A549 (cell line): ENCODE results near the gene STRBP.

ENCODE experiments used
- CEBPB ChIP-seq, 2 experiments: fragments of >200 bp in 1 of 2; sonication (Bioruptor Twin) in 1 of 2; formaldehyde crosslinking in 1 of 2; IDR thresholded peaks; 2 replicates each; pipeline ENCODE4 v1.6.1; 2012 to 2016
- CTCF ChIP-seq: fragments of >200 bp; sonication (Bioruptor Twin); formaldehyde crosslinking; IDR thresholded peaks from 3 replicates; pipeline ENCODE4 v1.5.1; 2016
- FOXS1 ChIP-seq: fragments of 250-450 bp; sonication (Bioruptor Pico); IDR thresholded peaks from 2 replicates; pipeline ENCODE4 v1.5.0; 2020; ENCODE audit warnings: mild to moderate bottlenecking, moderate library complexity
- JUN ChIP-seq, 2 experiments: fragments of >200 bp; sonication (Bioruptor Twin); formaldehyde crosslinking; IDR thresholded peaks; 2 replicates in 1 of 2; 3 replicates in 1 of 2; pipeline ENCODE4 v1.6.1; 2016 to 2017
- POLR2A ChIP-seq: IDR thresholded peaks from 2 replicates; pipeline ENCODE4 v1.6.1; 2012; ENCODE audit warnings: mild to moderate bottlenecking, low read length
- RAD21 ChIP-seq, 2 experiments: fragments of >200 bp in 1 of 2; sonication (Bioruptor Twin) in 1 of 2; formaldehyde crosslinking in 1 of 2; IDR thresholded peaks in 1 of 2; conservative IDR thresholded peaks in 1 of 2; 2 replicates in 1 of 2; 3 replicates in 1 of 2; pipeline ENCODE4 v1.6.1; 2012 to 2018; ENCODE audit warnings: inconsistent platforms in 1 of 2
- RCOR1 ChIP-seq: fragments of 150-350 bp; IDR thresholded peaks from 2 replicates; pipeline ENCODE4 v1.6.1; 2014; ENCODE audit warnings: antibody characterized with exemption, low read length, low read depth
- REST ChIP-seq: fragments of 200-600 bp; sonication (generic); IDR thresholded peaks from 2 replicates; pipeline ENCODE4 v1.6.1; 2016; ENCODE audit warnings: antibody characterized with exemption, mild to moderate bottlenecking, moderate library complexity
- ZC3H11A ChIP-seq: fragments of 450-650 bp; IDR thresholded peaks from 2 replicates; pipeline ENCODE4 v1.6.1; 2014; ENCODE audit warnings: antibody characterized with exemption, mild to moderate bottlenecking
- ZSCAN20 ChIP-seq: fragments of 250-450 bp; sonication (Bioruptor Pico); IDR thresholded peaks from 2 replicates; pipeline ENCODE4 v1.8.0; 2022; ENCODE audit warnings: mild to moderate bottlenecking, moderate library complexity

- TF ChIP-seq CTCF, result no peak
- TF ChIP-seq CEBPB (IDR thresholded peaks at IDR 0.05), result no peak
- no peak for TF ChIP-seq REST
- TF ChIP-seq RAD21 (conservative IDR thresholded peaks at IDR 0.05 in 1 of 2, IDR thresholded peaks at IDR 0.05 in 1 of 2), result no peak
- no peak for TF ChIP-seq JUN (IDR thresholded peaks at IDR 0.05)
- no peak for TF ChIP-seq POLR2A
- no peak for TF ChIP-seq RCOR1
- no peak for TF ChIP-seq FOXS1
- no peak for TF ChIP-seq ZC3H11A
- no peak for TF ChIP-seq ZSCAN20 (CRISPR knock-in tag)
Measured at GRCh38 chr9:123309611-123310010, 41.2 kb upstream of the STRBP start.
